NOMO-1 treated with DMSO at 0.1 percent for 48 hours (cell line): Measurements from ENCODE around the gene CHMP2A.
"Not testable (repeated sequence)": the region's sequence is repeated elsewhere in the genome, so short reads cannot be mapped to it uniquely, and the experiment has no call there.

Experiments
- DNase-seq: peaks from one replicate; lab custom pipeline; 2025; ENCODE audit not compliant: unreplicated experiment; lab: John Stamatoyannopoulos, UW

Gene CHMP2A

GRCh38 chr19:58513694-58514563 is 41.0 kb downstream of the CHMP2A start:
- peak; percentile 89 for DNase-seq

GRCh38 chr19:58513213-58513693 is 41.7 kb downstream of the CHMP2A start:
- no peak for DNase-seq

GRCh38 chr19:58511353-58512208 is 43.3 kb downstream of the CHMP2A start, which contains the start of gene SLC27A5:
Gene SLC27A5 (minus strand): TSS chr19:58511992. CDS start chr19:58511955, 37 bp downstream.
- DNase-seq, result no peak

- no peak for DNase-seq
These were observed 44.6 kb downstream of the CHMP2A start for GRCh38 chr19:58510084-58510862.

- DNase-seq, result no peak
These were observed 45.2 kb downstream of the CHMP2A start for GRCh38 chr19:58509731-58510083.

- not testable (repeated sequence) for DNase-seq
These were observed 47.2 kb downstream of the CHMP2A start for GRCh38 chr19:58507602-58508223.
